Stimulated activated CD4-positive, alpha-beta T cell treated with anti-CD3 and anti-CD28 coated beads, Interleukin-2, amount 100 ng/mL, for 48 hours (primary cell): ENCODE data around the gene LRP8.

Experiments used
- DNase-seq, 2 donors: peaks; one replicate each; pipeline ENCODE4 v3.0.0-alpha.2; 2020

LRP8 gene

GRCh38 chr1:53339736-53340635, 12.1 kb upstream of the LRP8 start:
- no peak for DNase-seq

GRCh38 chr1:53338423-53338822, 10.6 kb upstream of the LRP8 start:
- DNase-seq: no peak

- DNase-seq: no peak
Measured at GRCh38 chr1:53337499-53337898, 9.6 kb upstream of the LRP8 start.

GRCh38 chr1:53336146-53336545, 8.3 kb upstream of the LRP8 start:
- no peak for DNase-seq

- no peak for DNase-seq
Measured at GRCh38 chr1:53335661-53336060, 7.8 kb upstream of the LRP8 start.

GRCh38 chr1:53334781-53335180, 6.9 kb upstream of the LRP8 start:
- DNase-seq: no peak

GRCh38 chr1:53334312-53334711, 6.4 kb upstream of the LRP8 start:
- DNase-seq: no peak

- DNase-seq: no peak
Measured at GRCh38 chr1:53332833-53333232, 5.0 kb upstream of the LRP8 start.

GRCh38 chr1:53332186-53332564, 4.3 kb upstream of the LRP8 start:
- no peak for DNase-seq

- DNase-seq: no peak
Measured at GRCh38 chr1:53331446-53332185, 3.7 kb upstream of the LRP8 start.

- no peak for DNase-seq
Measured at GRCh38 chr1:53330819-53331218, 2.9 kb upstream of the LRP8 start.

- DNase-seq: no peak
Measured at GRCh38 chr1:53328541-53329499, 950 bp upstream of the LRP8 start.

- DNase-seq: peak; percentile 38 to 41
Measured at GRCh38 chr1:53327182-53327913, 522 bp downstream of the LRP8 start.

GRCh38 chr1:53326598-53327181, 1.2 kb downstream of the LRP8 start:
- peak in 1 of 2 donors; percentile 41 for DNase-seq

- peak; percentile 90 to 94 for DNase-seq
Measured at GRCh38 chr1:53326088-53326597, 1.7 kb downstream of the LRP8 start.

- peak in 1 of 2 donors; percentile 4 for DNase-seq
Measured at GRCh38 chr1:53325326-53326087, 2.4 kb downstream of the LRP8 start.

GRCh38 chr1:53324728-53325297, 3.1 kb downstream of the LRP8 start:
- no peak for DNase-seq

GRCh38 chr1:53324321-53324720, 3.5 kb downstream of the LRP8 start:
- DNase-seq: no peak

GRCh38 chr1:53323316-53323715, 4.6 kb downstream of the LRP8 start:
- DNase-seq: no peak
